HCT116 (cell line): ENCODE measurements around the gene SMYD4. TPM values are rescaled to one million over a fixed set of nuclear protein-coding genes. Genes with fewer than 3 reads are reported as not detected.

Experiments
- ATAC-seq: fragments of 200-7000 bp; cut with Tn5 transposase; 2 replicates; pipeline ENCODE4 v1.9.1; 2020; ENCODE audit warnings: mild to moderate bottlenecking, moderate library complexity
- BruUV-seq: library from RNA; stranded (reverse); fragments of 400-500 nt; replicated peaks from 2 replicates; lab custom pipeline; 2021; lab: Mats Ljungman, UMichigan
- CTCF ChIA-PET: fragments of 300-600 bp; sonication (Branson Sonifier 250); formaldehyde crosslinking; loops from one replicate; lab custom pipeline; 2021; ENCODE audit warnings: antibody characterized with exemption; lab: Charles Lee
- POLR2A ChIA-PET: fragments of 300-600, 350-600 bp; sonication (Branson Sonifier 250); formaldehyde crosslinking; loops from one replicate; lab custom pipeline; 2021; ENCODE audit warnings: antibody characterized with exemption; lab: Charles Lee
- RAD21 ChIA-PET, 2 experiments: fragments of 300-600 bp; sonication (Branson Sonifier 250); formaldehyde crosslinking; loops; one replicate each; lab custom pipeline; 2023; ENCODE audit warnings: low total read pairs in 2 of 2; ENCODE audit not compliant: uncharacterized antibody in 2 of 2, unreplicated experiment in 2 of 2, low non-redundant PET in 1 of 2; lab: Charles Lee
- DNase-seq: peaks from one replicate; pipeline ENCODE4 v3.0.0-alpha.2; 2010; ENCODE audit warnings: low read depth, low spot score
- H2AFZ ChIP-seq: fragments of 200-600 bp; shearing (Covaris generic), sonication (generic); 2 replicates; pipeline ENCODE4 v1.6.1; 2017; ENCODE audit warnings: low read depth, mixed run types, mixed read lengths, antibody characterized with exemption, low read length; ENCODE audit not compliant: poor library complexity, severe bottlenecking
- H3K27ac ChIP-seq: 2 replicates; pipeline ENCODE4 v1.5.1; 2012; ENCODE audit warnings: low read depth, low read length
- H3K27me3 ChIP-seq: fragments of 200-600 bp; sonication (generic); 2 replicates; pipeline ENCODE4 v1.6.1; 2016; ENCODE audit warnings: mixed run types, low read length, mixed read lengths; ENCODE audit not compliant: insufficient read depth
- H3K36me3 ChIP-seq, 2 experiments: fragments of 200-500 bp in 1 of 2; fragments of 200-600 bp in 1 of 2; sonication (Bioruptor generic) in 1 of 2; sonication (generic) in 1 of 2; 2 replicates each; pipeline versions ENCODE4 v1.5.1 to v1.6.1; 2014 to 2016; ENCODE audit warnings: low read length in 2 of 2, inconsistent platforms in 1 of 2, mixed read lengths in 1 of 2, mixed run types in 1 of 2; ENCODE audit not compliant: insufficient read depth in 2 of 2, control insufficient read depth in 1 of 2
- H3K4me1 ChIP-seq, 2 experiments: fragments of 200-600 bp in 1 of 2; sonication (generic) in 1 of 2; 2 replicates each; pipeline versions ENCODE4 v1.5.1 to v1.6.1; 2012 to 2017; ENCODE audit warnings: low read length in 2 of 2, inconsistent platforms in 1 of 2, mild to moderate bottlenecking in 1 of 2, mixed read lengths in 1 of 2, mixed run types in 1 of 2, moderate library complexity in 1 of 2; ENCODE audit not compliant: insufficient read depth in 2 of 2, control insufficient read depth in 1 of 2
- H3K4me2 ChIP-seq: fragments of 200-600 bp; sonication (generic); 2 replicates; pipeline ENCODE4 v1.6.1; 2017; ENCODE audit warnings: mixed run types, low read length, mixed read lengths
- H3K4me3 ChIP-seq, 2 experiments: fragments of 200-600 bp in 1 of 2; sonication (generic) in 1 of 2; replicated peaks in 1 of 2; 2 replicates each; pipeline ENCODE4 v1.5.1; 2011 to 2016; ENCODE audit warnings: low read length in 2 of 2, control low read depth in 1 of 2, low read depth in 1 of 2, mild to moderate bottlenecking in 1 of 2, mixed read lengths in 1 of 2, mixed run types in 1 of 2
- H3K79me2 ChIP-seq: fragments of 200-600 bp; sonication (generic); 2 replicates; pipeline ENCODE4 v1.6.1; 2017; ENCODE audit warnings: mild to moderate bottlenecking, mixed run types, low read length, moderate library complexity, mixed read lengths; ENCODE audit not compliant: insufficient read depth
- H3K9ac ChIP-seq: fragments of 200-600 bp; sonication (generic); 2 replicates; pipeline ENCODE4 v1.6.1; 2016; ENCODE audit warnings: low read length, mixed read lengths
- H3K9me2 ChIP-seq: fragments of 200-600 bp; sonication (generic), shearing (Covaris generic); 2 replicates; pipeline ENCODE4 v1.6.1; 2017; ENCODE audit warnings: mixed run types, mild to moderate bottlenecking, moderate library complexity; ENCODE audit not compliant: insufficient read depth
- H3K9me3 ChIP-seq, 2 experiments: fragments of 200-500 bp in 1 of 2; fragments of 200-600 bp in 1 of 2; sonication (Bioruptor generic) in 1 of 2; sonication (generic) in 1 of 2; 2 replicates each; pipeline ENCODE4 v1.6.1; 2014 to 2017; ENCODE audit warnings: low read length in 2 of 2, mixed read lengths in 2 of 2, inconsistent platforms in 1 of 2, low read depth in 1 of 2, mild to moderate bottlenecking in 1 of 2, mixed run types in 1 of 2, moderate library complexity in 1 of 2; ENCODE audit not compliant: control insufficient read depth in 1 of 2, insufficient read depth in 1 of 2
- H4K20me1 ChIP-seq: fragments of 200-600 bp; sonication (generic), shearing (Covaris generic); 2 replicates; pipeline ENCODE4 v1.6.1; 2017; ENCODE audit warnings: mixed run types, mild to moderate bottlenecking, moderate library complexity; ENCODE audit not compliant: insufficient read depth
- ATF3 ChIP-seq: IDR thresholded peaks from 2 replicates; pipeline ENCODE4 v1.6.1; 2012
- CBX3 ChIP-seq: IDR thresholded peaks from 2 replicates; pipeline ENCODE4 v1.6.1; 2012; ENCODE audit warnings: low read depth
- CEBPB ChIP-seq: IDR thresholded peaks from 2 replicates; pipeline ENCODE4 v1.6.1; 2012; ENCODE audit warnings: low read depth
- EZH2 ChIP-seq: fragments of 200-600 bp; sonication (generic); IDR thresholded peaks from 2 replicates; pipeline ENCODE4 v1.6.1; 2017; ENCODE audit warnings: antibody characterized with exemption, mixed run types
- EZH2phosphoT487 ChIP-seq: fragments of 200-600 bp; IDR thresholded peaks from 2 replicates; pipeline ENCODE4 v1.6.1; 2018; ENCODE audit warnings: antibody characterized with exemption, borderline replicate concordance
- FOSL1 ChIP-seq: IDR thresholded peaks from 2 replicates; pipeline ENCODE4 v1.6.1; 2012; ENCODE audit warnings: low read depth
- JUND ChIP-seq: IDR thresholded peaks from 2 replicates; pipeline ENCODE4 v1.6.1; 2012
- RAD21 ChIP-seq: IDR thresholded peaks from 2 replicates; pipeline ENCODE4 v1.6.1; 2012; ENCODE audit warnings: low read depth, mild to moderate bottlenecking
- ZFX ChIP-seq: fragments of 450-650 bp; IDR thresholded peaks from 2 replicates; pipeline ENCODE4 v1.6.1; 2017
- intact Hi-C: fragments of 100-400 bp; cut with micrococcal nuclease; formaldehyde crosslinking; loops from 2 replicates; pipeline ENCODE4 v1.10.0; 2022
- total RNA-seq: library from RNA; stranded (reverse); gene quantifications from one replicate; pipeline ENCODE4 v1.2.1, GENCODE V29; 2021; ENCODE audit not compliant: unreplicated experiment
- TF ChIP-seq, protein P1 (sequence below), 3 experiments: fragments of 200-600 bp in 1 of 3; sonication (generic) in 1 of 3; IDR thresholded peaks in 2 of 3; conservative IDR thresholded peaks in 1 of 3; 2 replicates each; pipeline ENCODE4 v1.5.1; 2012 to 2017; ENCODE audit warnings: low read depth in 2 of 3, low read length in 2 of 3, antibody characterized with exemption in 1 of 3, borderline replicate concordance in 1 of 3, control low read depth in 1 of 3, mild to moderate bottlenecking in 1 of 3, mixed read lengths in 1 of 3, mixed run types in 1 of 3, moderate library complexity in 1 of 3; ENCODE audit not compliant: insufficient read depth in 1 of 3
- TF ChIP-seq, protein P2 (sequence below): IDR thresholded peaks from 2 replicates; pipeline ENCODE4 v1.6.1; 2012; ENCODE audit warnings: low read depth
- TF ChIP-seq, protein P3 (sequence below): IDR thresholded peaks from 2 replicates; pipeline ENCODE4 v1.6.1; 2011; ENCODE audit warnings: mild to moderate bottlenecking, low read length, moderate library complexity; ENCODE audit not compliant: insufficient replicate concordance; ENCODE audit errors: extremely low read depth

Gene SMYD4
- total RNA-seq, 1 experiment from 2014 or later: 16.9 TPM

DNA sequence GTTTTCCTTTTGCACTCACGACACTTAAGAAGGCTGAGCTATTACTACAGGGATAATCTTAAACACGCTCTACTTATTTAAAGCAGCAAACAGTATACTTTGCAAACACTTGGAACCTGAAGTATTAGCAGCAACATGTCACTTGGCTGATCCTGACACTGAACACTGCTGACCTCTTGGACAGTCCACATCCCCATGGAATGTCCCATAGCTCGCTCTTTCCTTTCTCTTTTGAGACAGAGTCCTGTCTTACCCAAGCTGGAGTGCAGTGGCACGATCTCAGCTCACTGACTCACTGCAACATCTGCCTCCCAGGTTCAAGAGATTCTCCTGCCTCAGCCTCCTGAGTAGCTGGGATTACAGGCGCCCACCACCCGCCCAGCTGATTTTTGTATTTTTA lies 26.4 kb downstream of the SMYD4 start (continued):
- TF ChIP-seq EZH2phosphoT487: no peak
- no peak for TF ChIP-seq ZFX

DNA sequence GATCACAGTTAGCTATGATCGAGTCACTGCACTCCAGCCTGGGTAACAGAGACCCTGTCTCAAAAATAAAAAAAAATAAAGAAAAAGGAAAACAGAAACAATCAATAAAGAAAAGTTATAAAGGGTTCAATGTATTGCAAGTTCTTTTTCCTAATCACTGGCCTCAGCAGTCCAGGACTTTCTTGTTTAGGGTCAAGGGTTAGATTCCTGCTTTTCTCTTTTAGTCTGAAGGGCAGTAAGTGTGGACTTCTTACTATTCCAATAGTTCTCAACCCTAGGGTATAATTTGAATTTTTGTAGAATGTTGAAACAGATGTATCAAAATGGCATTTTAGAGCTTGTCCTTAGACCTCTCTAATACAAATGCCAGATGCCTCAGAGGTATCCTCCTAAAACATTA lies 27.3 kb downstream of the SMYD4 start:
- Histone ChIP-seq H2AFZ (no peak overlapping the region), H3K79me2 (peaks cover 11% of the 10 kb centered on the region; the same call in 1 of the 2 replicates), H3K9me2 (no peaks in the 10 kb centered on the region), H3K4me3 (no peak overlapping the region), H3K4me1 (no peaks in the 10 kb centered on the region), H3K4me2 (no peak overlapping the region), H4K20me1 (no peaks in the 10 kb centered on the region), H3K9ac (no peak overlapping the region), H3K27ac (no peak overlapping the region), H3K9me3 (no peaks in the 10 kb centered on the region), H3K27me3 (no peaks in the 10 kb centered on the region), H3K36me3 (peaks cover 5 to 12% of the 10 kb centered on the region in 2 experiments)
- no peak for TF ChIP-seq JUND
- TF ChIP-seq, protein P1, sequence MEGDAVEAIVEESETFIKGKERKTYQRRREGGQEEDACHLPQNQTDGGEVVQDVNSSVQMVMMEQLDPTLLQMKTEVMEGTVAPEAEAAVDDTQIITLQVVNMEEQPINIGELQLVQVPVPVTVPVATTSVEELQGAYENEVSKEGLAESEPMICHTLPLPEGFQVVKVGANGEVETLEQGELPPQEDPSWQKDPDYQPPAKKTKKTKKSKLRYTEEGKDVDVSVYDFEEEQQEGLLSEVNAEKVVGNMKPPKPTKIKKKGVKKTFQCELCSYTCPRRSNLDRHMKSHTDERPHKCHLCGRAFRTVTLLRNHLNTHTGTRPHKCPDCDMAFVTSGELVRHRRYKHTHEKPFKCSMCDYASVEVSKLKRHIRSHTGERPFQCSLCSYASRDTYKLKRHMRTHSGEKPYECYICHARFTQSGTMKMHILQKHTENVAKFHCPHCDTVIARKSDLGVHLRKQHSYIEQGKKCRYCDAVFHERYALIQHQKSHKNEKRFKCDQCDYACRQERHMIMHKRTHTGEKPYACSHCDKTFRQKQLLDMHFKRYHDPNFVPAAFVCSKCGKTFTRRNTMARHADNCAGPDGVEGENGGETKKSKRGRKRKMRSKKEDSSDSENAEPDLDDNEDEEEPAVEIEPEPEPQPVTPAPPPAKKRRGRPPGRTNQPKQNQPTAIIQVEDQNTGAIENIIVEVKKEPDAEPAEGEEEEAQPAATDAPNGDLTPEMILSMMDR (IDR thresholded peaks at IDR 0.05 in 2 of 3, conservative IDR thresholded peaks at IDR 0.05 in 1 of 3; ENCODE audit: borderline replicate concordance in 1 of 3, insufficient read depth in 1 of 3, low read depth in 2 of 3, low read length in 2 of 3): no peak
- ChIA-PET RAD21 (no interaction called here), CTCF (no interaction called here), POLR2A (no interaction called here)
- intact Hi-C loops: no loop called here
- no TSS peak for BruUV-seq
- DNase-seq: no peak
- no peak for ATAC-seq

DNA sequence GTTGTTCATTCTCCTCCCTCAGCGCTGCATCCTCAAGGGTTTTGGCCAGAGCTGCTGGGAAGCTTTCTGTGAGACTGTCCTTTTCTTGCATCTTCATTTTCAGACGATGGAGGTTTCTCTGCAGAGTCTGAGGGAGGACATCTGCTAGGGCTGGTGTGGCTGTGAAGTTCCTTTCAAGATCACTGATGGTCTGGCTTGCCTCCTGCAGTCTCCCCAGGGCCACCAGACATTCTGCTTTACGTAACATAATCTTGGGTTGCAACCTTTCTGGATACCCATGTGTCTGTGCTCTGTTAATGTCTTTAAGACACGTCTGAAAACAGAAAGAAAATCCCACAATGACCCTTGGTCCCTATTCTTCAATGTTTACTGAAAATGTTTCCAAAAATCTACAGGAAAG lies 29.0 kb downstream of the SMYD4 start:
- H3K4me2 ChIP-seq: no peak overlapping the region
- H3K4me3 ChIP-seq: no peak overlapping the region
- POLR2A ChIA-PET: no interaction called here
- CTCF ChIA-PET: no interaction called here
- H3K4me1 ChIP-seq: no peaks in the 10 kb centered on the region
- no peak for DNase-seq
- H3K27me3 ChIP-seq: no peaks in the 10 kb centered on the region
- H3K9ac ChIP-seq: no peak overlapping the region
- BruUV-seq: no TSS peak
- no peaks in the 10 kb centered on the region for H3K9me3 ChIP-seq
- no peak for ATAC-seq
- intact Hi-C loops: no loop called here
- peaks cover 24% of the 10 kb centered on the region for H3K79me2 ChIP-seq
- H2AFZ ChIP-seq: no peak overlapping the region
- H3K36me3 ChIP-seq: peaks cover 7 to 12% of the 10 kb centered on the region in 2 experiments
- RAD21 ChIA-PET: no interaction called here
- no peak overlapping the region for H3K27ac ChIP-seq
- no peaks in the 10 kb centered on the region for H4K20me1 ChIP-seq
- H3K9me2 ChIP-seq: no peaks in the 10 kb centered on the region
- TF ChIP-seq, protein P2, sequence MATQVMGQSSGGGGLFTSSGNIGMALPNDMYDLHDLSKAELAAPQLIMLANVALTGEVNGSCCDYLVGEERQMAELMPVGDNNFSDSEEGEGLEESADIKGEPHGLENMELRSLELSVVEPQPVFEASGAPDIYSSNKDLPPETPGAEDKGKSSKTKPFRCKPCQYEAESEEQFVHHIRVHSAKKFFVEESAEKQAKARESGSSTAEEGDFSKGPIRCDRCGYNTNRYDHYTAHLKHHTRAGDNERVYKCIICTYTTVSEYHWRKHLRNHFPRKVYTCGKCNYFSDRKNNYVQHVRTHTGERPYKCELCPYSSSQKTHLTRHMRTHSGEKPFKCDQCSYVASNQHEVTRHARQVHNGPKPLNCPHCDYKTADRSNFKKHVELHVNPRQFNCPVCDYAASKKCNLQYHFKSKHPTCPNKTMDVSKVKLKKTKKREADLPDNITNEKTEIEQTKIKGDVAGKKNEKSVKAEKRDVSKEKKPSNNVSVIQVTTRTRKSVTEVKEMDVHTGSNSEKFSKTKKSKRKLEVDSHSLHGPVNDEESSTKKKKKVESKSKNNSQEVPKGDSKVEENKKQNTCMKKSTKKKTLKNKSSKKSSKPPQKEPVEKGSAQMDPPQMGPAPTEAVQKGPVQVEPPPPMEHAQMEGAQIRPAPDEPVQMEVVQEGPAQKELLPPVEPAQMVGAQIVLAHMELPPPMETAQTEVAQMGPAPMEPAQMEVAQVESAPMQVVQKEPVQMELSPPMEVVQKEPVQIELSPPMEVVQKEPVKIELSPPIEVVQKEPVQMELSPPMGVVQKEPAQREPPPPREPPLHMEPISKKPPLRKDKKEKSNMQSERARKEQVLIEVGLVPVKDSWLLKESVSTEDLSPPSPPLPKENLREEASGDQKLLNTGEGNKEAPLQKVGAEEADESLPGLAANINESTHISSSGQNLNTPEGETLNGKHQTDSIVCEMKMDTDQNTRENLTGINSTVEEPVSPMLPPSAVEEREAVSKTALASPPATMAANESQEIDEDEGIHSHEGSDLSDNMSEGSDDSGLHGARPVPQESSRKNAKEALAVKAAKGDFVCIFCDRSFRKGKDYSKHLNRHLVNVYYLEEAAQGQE: no peak
- TF ChIP-seq RAD21 (no peak), FOSL1 (no peak), ATF3 (no peak), CEBPB (no peak), EZH2 (no peak), CBX3 (no peak), ZFX (no peak)
- TF ChIP-seq, protein P3, sequence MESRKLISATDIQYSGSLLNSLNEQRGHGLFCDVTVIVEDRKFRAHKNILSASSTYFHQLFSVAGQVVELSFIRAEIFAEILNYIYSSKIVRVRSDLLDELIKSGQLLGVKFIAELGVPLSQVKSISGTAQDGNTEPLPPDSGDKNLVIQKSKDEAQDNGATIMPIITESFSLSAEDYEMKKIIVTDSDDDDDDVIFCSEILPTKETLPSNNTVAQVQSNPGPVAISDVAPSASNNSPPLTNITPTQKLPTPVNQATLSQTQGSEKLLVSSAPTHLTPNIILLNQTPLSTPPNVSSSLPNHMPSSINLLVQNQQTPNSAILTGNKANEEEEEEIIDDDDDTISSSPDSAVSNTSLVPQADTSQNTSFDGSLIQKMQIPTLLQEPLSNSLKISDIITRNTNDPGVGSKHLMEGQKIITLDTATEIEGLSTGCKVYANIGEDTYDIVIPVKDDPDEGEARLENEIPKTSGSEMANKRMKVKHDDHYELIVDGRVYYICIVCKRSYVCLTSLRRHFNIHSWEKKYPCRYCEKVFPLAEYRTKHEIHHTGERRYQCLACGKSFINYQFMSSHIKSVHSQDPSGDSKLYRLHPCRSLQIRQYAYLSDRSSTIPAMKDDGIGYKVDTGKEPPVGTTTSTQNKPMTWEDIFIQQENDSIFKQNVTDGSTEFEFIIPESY: no peak
